GM19035 (cell line): ENCODE results near the gene CXCR2.
A peak's percentile ranks its signal among the peaks of the same experiment; 100 is the strongest.
"Not testable (repeated sequence)": the region's sequence is repeated elsewhere in the genome, so short reads cannot be mapped to it uniquely, and the experiment has no call there.

Experiments used
- ATAC-seq: cut with Tn5 transposase; IDR thresholded peaks from one replicate; pipeline ENCODE4 v1.9.1; 2021; ENCODE audit not compliant: unreplicated experiment

CXCR2 gene

GRCh38 chr2:218125626-218126080 is at the start of gene CXCR2:
Gene CXCR2 (plus strand): TSS chr2:218126028. CDS start chr2:218134802, 8,774 bp downstream.
- ATAC-seq = no peak

- ATAC-seq = no peak
Observed at GRCh38 chr2:218077464-218078216, 48.2 kb upstream of the CXCR2 start.

DNA sequence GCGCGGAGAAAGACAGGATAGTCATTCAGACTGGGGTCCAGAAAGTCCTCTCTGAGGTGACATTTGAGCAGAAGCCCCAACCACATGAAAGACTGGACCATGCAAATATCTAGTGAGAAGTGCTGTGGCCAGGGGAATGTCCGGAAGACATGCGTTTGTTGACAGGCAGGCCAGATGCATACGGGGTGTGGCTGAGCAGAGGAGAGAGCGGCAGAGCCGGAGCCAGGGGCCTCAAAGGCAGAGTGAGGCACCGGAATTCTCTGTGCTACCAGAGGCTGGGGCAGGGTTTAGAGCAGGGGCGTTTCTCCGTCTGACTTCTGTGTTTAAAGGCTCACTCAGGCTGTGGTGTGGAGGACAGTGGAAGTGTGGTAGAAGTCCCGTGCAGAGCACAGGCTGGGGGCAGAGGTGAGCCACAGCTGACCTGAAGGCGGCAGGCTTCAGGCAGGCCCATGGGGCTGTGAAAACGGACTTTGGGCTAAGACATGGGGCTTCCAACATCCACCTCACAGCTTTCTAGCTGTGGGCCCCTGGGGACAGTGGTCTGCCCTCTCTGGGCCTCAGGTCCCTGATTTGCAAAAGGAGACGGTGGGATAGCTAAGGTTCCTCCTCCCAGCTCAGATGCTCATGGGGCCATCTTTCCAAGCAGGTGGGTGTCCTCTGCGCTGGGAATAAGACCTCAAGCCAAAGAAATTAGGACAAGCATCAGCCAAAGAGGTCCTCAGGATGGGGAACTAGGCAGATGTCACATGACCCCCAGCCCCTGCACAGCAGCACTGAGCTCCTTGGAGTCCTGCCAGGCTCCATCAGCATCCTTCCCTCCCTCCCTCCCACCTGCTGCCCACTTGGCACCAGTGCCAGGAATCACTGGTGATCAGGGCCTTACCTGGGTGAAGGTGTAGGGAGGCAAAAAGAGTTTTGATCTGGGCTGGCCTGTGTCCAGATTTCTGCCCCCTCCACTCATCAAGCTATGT is 45.6 kb upstream of the CXCR2 start:
- no peak for ATAC-seq

- ATAC-seq = peak; percentile 92
Observed at GRCh38 chr2:218081063-218081462, 44.8 kb upstream of the CXCR2 start.

DNA sequence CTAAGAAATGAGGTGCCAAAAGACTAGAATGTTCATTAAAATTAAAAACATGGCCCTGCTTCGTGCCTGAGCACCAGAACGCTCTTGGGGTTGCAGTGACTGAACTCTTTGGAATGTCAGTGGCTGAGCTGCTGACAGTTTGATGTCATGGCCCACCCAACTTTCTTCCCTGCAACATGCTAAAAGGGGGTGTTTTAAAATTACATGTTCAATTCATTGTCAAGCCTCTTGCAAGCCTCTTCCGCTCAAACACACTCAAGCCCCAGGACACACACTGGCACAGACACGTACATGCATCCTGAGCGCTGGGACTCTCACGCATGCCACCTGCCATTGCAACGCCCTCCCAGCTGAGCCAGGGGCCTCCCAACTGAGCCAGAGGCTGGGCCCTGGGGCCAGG is 44.1 kb upstream of the CXCR2 start:
- no peak for ATAC-seq

DNA sequence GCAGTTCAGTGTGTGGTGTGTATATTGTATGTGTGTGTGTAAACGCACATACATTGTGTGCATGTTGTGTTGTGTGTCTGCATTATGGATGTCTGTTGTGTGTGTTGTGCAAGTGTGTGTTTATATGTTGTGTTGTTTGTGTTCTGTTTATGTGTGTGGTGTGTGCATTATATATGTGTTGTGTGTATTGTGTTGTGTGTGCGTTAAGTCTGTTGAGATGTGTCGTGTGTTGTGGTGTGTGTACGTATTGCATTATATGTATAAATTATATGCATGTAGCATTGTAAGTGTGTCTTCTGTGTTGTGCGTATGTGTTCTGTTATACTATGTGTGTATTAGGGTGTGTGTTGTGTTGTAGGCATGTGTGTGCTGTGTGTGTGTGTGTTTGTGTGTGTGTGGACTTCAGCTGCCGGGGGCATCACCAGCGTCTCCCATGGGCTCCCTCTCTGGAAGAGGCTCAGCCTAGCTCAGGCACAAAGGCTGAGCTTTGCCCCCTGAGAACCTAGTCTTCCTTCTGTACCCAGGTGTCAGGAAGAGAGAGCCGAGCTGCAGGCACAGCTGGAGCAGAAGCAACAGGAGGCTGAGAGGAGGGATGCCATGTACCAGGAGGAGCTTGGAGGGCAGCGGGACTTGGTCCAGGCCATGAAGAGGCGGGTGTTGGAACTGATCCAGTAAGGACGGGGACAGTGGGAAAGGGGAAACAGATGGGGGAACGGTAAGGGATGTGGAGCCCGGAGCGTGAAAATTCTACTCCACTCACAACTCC is 43.1 kb upstream of the CXCR2 start:
- ATAC-seq = no peak

- ATAC-seq = no peak
Observed at GRCh38 chr2:218083352-218083676, 42.5 kb upstream of the CXCR2 start.

GRCh38 chr2:218086478-218086877 is 39.4 kb upstream of the CXCR2 start:
- no peak for ATAC-seq

GRCh38 chr2:218089259-218089658 is 36.6 kb upstream of the CXCR2 start:
- no peak for ATAC-seq

DNA sequence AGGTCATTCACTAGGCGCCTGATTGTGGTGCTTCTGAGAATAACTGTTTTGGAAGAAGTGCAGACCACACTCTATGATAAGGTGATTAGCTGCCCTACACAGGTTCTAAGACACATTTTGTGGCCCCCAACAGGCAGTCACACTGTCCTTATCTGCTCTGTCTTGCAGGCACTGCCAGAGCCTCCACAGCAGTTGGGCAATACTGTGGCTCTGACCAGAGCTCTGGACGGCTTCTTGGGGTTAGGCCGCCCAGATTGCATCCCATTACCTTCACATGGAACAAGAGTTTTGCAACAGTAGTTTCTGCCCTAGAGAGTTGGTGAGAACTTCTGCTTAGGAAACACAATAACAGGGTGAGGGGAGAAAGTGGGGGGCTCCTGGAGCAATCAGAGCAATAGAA is 34.1 kb upstream of the CXCR2 start:
- no peak for ATAC-seq

DNA sequence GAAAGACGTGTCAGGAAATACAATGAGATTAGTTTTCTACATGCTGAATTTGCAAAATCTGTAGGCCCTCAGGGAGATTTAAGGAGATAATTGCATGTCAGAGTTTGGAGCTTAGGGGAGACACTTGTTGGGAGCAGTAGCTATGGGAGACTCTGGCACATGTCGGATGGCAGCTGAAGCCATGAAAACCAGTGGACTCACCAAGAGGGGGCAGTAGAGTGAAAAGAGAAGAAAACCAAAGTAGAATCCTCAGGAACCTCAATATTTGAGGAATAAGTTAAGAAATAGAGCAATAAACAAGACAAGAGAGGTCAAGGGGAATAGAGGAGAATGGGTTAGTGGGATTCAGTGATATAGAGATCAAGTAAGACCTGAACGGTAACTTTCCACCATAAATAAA is 31.9 kb upstream of the CXCR2 start:
- ATAC-seq = no peak

DNA sequence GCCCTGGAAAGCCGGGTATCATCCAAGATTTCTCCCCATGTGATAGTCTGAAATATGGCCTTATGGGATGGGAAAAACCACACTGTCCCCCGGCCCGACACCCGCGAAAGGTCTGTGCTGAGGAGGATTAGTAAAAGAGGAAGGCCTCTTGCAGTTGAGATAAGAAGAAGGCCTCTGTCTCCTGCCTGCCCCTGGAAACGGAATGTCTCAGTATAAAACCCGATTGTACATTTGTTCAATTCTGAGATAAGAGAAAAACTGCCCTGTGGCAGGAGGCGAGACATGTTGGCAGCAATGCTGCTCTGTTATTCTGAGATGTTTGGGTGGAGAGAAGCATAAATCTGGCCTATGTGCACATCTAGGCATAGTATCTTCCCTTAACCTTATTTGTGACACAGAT is 30.0 kb upstream of the CXCR2 start:
- ATAC-seq = no peak

- no peak for ATAC-seq
Observed at GRCh38 chr2:218097975-218098374, 27.9 kb upstream of the CXCR2 start.

DNA sequence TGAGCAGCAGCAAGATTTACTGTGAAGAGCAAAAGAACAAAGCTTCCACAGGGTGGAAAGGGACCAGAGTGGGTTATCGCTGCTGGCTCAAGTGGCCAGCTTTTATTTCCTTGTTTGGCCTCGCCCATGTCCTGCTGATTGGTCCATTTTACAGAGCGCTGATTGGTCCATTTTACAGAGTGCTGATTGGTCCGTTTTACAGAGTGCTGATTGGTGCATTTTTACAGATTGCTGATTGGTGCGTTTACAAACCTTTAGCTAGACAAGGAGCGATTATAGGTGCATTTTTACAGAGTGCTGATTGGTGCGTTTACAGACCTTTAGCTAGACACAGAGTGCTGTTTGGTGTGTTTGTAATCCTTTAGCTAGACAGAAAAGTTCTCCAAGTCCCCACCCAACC is 17.0 kb upstream of the CXCR2 start:
- ATAC-seq = not testable (repeated sequence)

DNA sequence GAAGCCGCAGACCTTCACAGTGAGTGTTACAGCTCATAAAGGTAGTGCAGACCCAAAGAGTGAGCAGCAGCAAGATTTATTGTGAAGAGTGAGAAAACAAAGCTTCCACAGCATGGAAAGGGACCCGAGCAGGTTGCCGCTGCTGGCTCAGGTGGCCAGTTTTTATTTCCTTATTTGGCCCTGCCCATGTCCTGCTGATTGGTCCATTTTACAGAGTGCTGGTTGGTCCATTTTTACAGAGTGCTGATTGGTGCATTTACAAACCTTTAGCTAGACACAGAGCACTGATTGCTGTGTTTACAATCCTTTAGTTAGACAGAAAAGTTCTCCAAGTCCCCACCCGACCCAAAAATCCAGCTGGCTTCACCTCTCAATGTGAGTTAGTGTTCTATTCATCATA is 4.0 kb upstream of the CXCR2 start:
- ATAC-seq = not testable (repeated sequence)

- ATAC-seq = not testable (repeated sequence)
Observed at GRCh38 chr2:218122286-218122685, 3.5 kb upstream of the CXCR2 start.

- ATAC-seq = no peak
Observed at GRCh38 chr2:218123986-218124385, 1.8 kb upstream of the CXCR2 start.

DNA sequence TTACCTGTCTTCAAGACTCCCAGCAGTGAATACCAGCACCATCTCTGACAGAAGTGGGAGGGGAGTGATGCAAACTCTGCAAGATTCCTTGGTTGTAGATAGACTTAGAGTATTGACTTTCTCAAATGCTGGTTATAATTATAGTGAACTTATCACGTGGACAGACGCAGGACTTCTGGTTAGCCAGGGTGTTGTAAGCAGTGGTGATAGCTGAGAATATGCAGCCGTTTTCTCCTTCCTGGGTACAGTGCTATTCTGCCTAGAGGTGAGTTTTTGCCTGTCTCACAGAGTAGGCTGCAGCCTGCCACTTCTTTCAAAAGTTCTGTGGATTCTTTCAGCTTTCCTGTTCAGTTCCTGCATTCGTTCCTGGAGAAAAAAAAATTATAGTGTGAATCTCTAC is 733 bp upstream of the CXCR2 start:
- no peak for ATAC-seq

- ATAC-seq = no peak
Observed at GRCh38 chr2:218127929-218128455, 2.2 kb downstream of the CXCR2 start.

GRCh38 chr2:218128781-218129457 is 3.1 kb downstream of the CXCR2 start:
- no peak for ATAC-seq
